CD4-positive, alpha-beta T cell treated with Interleukin-15 for 4 hours (primary cell): ENCODE data around the gene PDE2A.
"Not testable (repeated sequence)": the region's sequence is repeated elsewhere in the genome, so short reads cannot be mapped to it uniquely, and the experiment has no call there.

Experiments
- DNase-seq: peaks from one replicate; pipeline ENCODE4 v3.0.0-alpha.2; 2020; ENCODE audit warnings: low spot score

The PDE2A gene

DNA sequence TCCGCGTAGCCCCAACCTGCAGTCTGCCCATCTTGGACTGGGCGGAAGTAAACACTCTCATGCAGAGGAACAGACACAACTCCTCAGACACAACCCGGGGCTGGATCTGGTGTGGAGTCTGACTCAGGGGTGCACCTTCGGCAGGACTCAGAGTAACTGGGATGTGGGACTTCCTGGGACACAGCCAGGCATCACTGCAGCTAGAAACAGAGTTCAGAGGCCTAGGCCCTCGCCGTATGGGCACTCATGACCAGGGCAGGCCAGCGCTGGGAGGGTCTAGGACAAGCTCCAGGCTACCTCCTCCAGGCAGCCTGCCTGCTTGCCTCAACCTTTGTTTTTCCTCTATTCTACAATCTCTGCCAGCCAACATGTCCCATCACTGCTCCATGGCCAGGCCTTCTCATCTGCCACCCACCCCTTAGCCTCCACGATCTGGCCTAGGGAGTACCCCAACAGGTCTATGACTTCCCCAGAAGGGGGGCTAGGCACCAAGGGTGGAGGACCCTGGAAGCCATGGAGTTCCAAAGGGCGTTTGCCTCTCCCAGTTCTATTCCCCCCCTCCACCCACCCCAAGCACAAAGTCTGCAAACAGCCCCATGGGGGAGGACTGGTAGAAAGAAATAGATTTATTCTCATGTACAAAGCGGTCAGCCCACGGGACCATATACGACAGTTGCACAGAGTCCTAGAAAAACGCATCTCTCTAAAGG lies 98.5 kb downstream of the PDE2A start:
- DNase-seq = no peak

DNA sequence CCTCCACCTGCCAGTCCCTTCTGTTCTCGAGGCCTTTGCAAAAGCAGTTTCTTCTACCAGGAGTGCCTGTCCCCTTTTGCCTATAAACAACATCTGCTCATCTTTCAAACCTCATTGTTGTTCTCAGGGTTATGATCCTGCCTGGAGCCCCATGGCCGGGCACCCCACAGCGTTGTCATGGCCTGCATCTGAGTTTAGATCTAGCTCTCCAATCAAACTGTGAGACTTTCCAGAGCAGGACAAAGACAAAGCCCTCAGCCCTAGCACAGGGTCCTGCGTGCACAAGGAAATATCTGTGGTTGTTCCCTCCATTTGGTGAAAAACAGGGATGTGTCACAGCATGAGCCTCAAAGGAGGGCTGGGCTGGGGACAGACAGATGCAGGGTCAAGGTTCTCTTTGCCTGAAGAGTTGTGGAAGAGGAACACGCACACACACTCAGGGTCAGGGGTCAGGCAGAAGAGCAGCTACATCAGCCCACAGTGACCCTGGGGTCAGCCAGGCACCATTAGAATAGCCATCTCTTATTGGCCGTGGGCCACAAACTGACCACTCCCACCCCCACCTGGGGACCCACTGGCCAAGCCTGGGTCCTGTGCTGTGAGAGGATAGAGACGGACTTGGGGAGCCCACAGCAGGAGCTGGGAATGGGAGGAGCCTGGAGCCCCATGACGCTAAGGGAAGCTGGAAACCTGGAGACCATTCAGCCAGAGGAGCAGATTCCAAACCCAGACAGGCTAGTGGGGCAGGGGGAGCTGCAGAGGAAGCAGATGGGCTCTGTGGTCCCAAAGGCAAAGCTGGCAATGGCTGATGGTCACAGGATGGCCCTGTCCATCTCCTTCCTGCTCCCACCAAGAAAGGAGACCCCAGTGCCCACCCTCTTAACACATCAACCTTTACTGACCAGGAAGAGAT lies 99.4 kb downstream of the PDE2A start:
- no peak for DNase-seq

DNA sequence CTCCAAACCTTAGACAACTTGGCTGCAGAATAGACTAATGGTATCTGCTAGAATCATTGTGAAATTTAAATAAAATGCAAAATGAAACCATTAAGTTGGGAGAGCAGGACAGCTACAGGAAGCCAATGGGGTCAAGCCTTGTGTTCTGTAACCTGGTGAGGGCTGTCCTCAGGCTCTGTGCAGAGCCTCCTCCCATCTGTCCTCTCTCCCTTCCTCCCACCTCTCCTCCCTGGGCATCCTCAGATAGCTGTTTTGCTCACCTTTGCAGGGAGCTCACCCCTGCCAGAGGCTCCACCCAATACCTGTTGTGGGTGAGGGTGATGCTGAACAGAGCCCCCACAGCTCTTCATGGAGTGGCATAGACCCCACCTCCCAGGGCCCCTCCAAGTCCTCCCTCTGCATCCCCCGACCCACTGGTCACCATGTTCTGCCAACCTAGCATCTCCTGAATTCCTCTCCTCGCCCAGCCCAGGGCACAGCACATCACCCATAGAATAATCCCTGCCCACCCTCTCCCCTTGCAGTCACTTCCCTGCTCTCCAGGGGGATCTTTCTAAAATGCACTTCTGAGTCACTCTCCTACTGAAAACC lies 100.3 kb downstream of the PDE2A start:
- no peak for DNase-seq

- DNase-seq = no peak
These were observed 101.0 kb downstream of the PDE2A start for GRCh38 chr11:72573072-72573854.

DNA sequence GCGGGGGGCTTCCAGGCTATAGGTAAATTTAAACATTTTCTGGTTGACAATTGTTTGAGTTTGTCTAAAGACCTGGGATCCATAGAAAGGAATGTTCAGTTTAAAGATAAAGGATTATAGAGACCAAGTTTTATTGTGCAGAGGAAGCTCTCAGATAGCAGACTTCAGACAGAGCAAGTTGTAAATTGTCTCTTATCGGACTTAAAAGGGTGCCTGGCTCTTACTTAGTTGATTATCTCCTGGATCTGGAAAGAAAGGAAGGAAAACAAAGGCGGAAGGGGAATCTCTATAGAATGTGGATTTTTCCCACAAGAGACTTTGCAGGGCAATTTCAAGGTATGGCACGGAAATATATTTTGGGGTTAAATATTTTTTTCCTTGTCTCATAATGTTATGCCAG lies 101.7 kb downstream of the PDE2A start:
- DNase-seq = not testable (repeated sequence)

- DNase-seq = no peak
These were observed 103.1 kb downstream of the PDE2A start for GRCh38 chr11:72570893-72571661.

DNA sequence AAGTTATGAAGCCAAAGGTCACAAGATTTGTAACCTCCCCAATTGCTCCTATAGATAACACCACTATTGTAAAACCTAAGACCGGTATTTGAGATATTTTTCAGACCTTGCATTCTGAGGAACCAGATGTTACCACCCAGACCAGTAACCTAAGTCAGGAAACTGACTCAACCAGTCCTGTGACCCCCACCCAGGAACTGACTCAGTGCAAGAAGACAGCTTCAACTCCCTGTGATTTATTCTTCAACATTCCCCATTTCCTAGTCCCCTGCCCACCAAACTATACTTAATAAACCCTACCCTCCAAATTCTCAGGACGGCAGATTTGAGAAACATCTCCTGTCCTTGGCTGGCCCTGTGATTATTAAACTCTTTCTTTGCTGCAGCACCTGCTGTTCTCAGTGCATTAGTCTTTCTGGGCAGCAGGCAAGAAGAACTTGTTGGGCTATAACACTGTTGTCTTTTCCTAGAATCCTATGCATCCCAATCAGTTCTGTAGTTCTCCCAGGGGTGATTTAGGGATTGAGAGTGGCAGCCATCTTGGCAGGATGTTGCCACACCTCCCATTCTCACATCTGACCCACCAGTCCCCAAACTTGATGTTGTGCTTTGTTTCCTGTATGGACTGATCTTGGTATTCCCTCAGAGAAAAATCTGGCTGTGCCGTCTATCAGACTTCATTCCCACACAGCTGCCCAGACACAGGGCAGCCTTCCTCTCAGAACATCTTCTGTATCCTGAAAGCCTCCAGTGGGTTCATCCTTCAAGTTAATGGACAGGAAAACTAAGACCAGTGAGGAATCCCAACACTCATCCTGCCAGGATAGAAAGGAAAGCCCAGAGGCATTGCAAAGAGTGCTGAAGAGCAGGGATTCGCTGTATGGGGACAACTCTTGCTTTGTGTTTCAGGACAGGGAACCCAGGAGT lies 104.0 kb downstream of the PDE2A start:
- no peak for DNase-seq

GRCh38 chr11:72568861-72569260 lies 105.4 kb downstream of the PDE2A start:
- DNase-seq = no peak

GRCh38 chr11:72562431-72562830 lies 111.8 kb downstream of the PDE2A start:
- DNase-seq = no peak

- DNase-seq = no peak
These were observed 112.4 kb downstream of the PDE2A start for GRCh38 chr11:72561856-72562255.

DNA sequence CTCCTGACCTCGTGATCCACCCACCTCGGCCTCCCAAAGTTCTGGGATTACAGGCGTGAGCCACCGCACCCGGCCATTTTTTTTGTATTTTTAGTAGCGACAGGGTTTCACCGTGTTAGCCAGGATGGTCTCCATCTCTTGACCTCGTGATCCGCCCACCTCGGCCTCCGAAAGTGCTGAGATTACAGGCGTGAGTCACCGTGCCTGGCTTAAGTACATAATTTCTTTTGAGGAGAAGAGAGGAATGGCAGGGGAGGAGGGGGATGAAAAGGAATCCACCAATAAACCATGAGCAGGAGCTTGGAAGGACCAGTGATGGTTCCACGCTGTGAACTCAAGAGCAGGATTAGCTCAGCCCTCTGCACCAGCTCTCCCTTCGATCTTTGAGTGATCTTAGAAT lies 113.4 kb downstream of the PDE2A start:
- not testable (repeated sequence) for DNase-seq

- DNase-seq = no peak
These were observed 117.8 kb downstream of the PDE2A start for GRCh38 chr11:72556433-72556832.

DNA sequence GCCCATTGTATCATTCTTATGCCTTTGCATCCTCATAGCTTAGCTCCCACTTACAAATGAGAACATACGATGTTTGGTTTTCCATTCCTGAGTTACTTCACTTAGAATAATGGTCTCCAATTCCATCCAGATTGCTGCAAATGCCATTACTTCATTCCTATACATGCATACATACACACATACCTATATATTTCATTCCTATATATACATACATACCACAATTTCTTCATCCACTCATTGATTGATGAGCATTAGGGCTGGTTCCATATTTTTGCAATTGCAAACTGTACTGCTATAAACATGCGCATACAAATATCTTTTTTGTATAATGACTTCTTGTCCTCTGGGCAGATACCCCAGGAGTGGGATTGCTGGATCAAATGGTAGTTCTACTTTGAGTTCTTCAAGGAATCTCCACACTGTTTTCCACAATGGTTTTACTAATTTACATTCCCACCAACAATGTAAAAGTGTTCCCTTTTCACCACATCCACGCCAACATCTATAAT lies 119.2 kb downstream of the PDE2A start:
- DNase-seq = not testable (repeated sequence)

DNA sequence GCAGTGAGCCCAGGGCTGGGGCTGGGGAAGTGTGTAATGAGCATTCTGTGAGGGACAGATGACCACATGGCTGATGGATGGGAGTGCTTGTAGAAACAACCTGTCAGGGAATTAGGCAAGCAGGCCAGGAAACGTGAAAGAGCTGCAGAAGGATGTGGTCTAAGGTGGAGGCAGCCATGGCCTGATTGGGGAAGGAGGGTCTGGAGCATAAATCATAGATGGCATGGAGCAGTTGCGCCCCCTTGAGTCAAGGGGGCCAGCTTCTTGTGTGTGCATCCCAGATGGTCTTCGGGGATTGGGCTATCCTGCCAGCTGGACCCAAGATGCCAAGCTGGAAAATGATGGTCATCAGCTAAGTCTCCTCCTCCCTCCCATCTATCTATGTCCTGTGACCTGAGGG lies 120.5 kb downstream of the PDE2A start:
- DNase-seq = peak; percentile 19

GRCh38 chr11:72552399-72552910 lies 121.8 kb downstream of the PDE2A start:
- no peak for DNase-seq

- DNase-seq = no peak
These were observed 122.7 kb downstream of the PDE2A start for GRCh38 chr11:72551571-72551970.

DNA sequence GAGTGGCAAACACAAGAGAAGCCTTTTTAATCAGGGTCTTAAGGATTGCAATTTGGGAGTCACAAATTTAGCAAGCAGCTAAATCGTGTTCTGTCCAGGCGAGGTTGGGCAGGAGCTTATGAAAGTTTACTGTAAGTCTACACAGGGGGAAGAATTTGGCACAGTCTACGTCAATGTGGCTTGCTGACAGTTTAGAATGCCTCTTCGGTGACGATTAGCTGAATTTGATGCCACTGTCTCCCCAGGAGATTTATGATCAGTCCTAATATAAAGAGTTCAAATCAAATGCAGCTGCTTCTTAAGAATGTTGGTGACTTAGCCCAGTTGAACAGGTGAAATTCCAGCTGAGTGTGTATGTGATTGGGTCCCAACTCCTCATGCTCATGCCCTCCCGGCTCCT lies 125.8 kb downstream of the PDE2A start:
- DNase-seq = no peak

DNA sequence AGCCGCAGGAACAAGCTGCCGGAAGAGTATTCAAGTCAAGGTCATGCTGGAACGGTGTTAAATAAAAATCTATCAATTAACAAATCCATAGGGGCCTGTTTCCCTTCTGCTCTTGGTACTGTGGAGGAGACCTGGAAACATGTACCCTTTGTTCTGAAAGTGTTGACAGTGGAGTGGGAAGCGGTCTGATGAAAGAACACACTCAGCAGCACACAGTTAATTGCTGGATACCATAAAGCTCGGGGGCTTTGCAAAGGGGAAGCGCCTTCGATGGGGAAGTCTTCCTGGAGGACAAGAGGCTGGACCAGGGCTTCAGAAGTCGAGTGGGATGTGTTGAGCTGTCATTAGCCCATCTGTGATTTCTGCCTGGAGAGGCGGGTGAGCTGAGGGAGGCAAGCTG lies 127.4 kb downstream of the PDE2A start:
- DNase-seq = no peak

GRCh38 chr11:72544589-72544988 lies 129.6 kb downstream of the PDE2A start:
- DNase-seq = no peak
